Astrocyte of the cerebellum (primary cell): Measurements from ENCODE around the gene SIK3.

Source experiments
- DNase-seq: peaks from one replicate; pipeline ENCODE4 v3.0.0-alpha.2; 2011; ENCODE audit warnings: low read depth
- H3K4me3 ChIP-seq: 2 replicates; pipeline ENCODE4 v1.5.1; 2011; ENCODE audit warnings: mild to moderate bottlenecking, low read depth, low read length, moderate library complexity
- in situ Hi-C: cut with HindIII; loops from 2 replicates; pipeline ENCODE4 v1.10.0; 2017; ENCODE audit warnings: low sequenced_read_pairs
- TF ChIP-seq, protein P1 (sequence below): IDR thresholded peaks from 2 replicates; pipeline ENCODE4 v1.5.1; 2012; ENCODE audit warnings: low read length, low read depth, moderate library complexity, mild to moderate bottlenecking; ENCODE audit errors: missing control alignments

SIK3 gene

DNA sequence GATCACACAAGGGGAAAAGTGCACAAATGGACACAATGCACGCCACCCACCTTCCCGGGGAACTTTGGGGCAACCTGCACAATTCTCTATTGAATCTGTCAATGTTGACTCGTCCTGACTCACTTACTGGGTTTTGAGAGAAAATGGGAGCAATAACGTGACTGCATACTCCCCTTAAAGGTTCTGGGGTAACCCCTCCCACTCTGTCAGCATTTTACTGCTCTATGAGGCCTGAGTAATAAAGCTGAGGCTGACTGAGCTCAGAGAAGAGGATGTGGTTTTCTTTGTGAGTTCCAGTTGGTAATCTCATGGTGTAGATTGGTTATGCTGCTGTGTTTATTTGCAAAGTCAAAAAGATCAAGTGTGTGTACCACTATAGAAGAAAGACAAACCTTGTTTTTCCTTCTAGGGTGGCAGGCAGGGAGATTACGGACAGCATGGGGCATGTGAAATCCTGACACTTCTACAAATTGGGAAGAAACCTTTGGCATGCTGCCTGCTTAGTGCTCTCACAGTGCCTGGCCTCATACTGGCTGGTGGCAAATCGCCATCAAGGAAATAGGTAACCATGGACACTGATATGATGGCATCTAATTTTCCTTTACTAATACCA lies 244.7 kb downstream of the SIK3 start:
- TF ChIP-seq, protein P1, sequence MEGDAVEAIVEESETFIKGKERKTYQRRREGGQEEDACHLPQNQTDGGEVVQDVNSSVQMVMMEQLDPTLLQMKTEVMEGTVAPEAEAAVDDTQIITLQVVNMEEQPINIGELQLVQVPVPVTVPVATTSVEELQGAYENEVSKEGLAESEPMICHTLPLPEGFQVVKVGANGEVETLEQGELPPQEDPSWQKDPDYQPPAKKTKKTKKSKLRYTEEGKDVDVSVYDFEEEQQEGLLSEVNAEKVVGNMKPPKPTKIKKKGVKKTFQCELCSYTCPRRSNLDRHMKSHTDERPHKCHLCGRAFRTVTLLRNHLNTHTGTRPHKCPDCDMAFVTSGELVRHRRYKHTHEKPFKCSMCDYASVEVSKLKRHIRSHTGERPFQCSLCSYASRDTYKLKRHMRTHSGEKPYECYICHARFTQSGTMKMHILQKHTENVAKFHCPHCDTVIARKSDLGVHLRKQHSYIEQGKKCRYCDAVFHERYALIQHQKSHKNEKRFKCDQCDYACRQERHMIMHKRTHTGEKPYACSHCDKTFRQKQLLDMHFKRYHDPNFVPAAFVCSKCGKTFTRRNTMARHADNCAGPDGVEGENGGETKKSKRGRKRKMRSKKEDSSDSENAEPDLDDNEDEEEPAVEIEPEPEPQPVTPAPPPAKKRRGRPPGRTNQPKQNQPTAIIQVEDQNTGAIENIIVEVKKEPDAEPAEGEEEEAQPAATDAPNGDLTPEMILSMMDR = no peak
- in situ Hi-C loops = no loop called here
- peak; percentile 85 for DNase-seq
- no peak overlapping the region for H3K4me3 ChIP-seq

DNA sequence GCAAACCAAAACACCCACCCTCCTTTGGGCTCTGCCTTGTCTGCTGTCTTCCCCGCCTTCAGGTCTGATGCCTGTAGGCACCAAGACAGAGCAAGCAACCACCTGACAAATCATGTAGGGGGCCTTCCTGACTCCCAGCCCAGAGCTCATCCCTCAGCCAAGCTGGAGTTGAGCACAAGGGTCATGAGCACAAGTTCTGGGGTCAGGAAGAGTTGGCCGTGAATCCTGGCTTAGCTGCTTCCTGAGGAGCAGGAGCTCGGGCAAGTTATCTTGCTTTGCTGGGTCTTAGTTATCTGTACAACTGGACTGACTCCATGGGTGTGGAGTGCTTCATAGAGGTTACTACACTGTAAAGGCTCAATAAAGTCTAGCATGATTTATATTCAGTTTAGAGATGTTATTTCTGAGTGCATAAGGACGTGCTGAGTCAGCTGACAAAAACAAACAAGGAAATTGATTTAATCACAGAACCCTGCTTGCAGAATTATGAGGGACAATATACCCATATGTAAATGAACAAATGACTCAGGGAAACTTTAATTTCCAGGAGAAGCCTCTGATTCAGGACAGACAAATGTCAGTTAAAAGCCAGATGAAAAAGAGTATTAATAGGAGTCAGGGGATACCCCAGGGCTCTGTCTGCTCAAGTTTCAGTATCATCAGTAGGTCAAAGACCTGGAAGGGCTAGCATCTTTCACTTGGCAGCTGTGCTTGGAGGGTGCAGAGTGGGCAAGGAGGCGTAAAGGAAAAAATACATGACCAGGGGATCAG lies 245.8 kb downstream of the SIK3 start:
- in situ Hi-C loops = no loop called here
- no peak for DNase-seq
- TF ChIP-seq, protein P1 = no peak
- no peak overlapping the region for H3K4me3 ChIP-seq

- DNase-seq = no peak
- in situ Hi-C loops = no loop called here
- no peak overlapping the region for H3K4me3 ChIP-seq
- TF ChIP-seq, protein P1 = no peak
These were observed 246.6 kb downstream of the SIK3 start for GRCh38 chr11:116851626-116852025.

GRCh38 chr11:116849486-116849885 lies 248.7 kb downstream of the SIK3 start:
- DNase-seq = no peak
- in situ Hi-C loops = no loop called here
- TF ChIP-seq, protein P1 = no peak
- H3K4me3 ChIP-seq = no peak overlapping the region

DNA sequence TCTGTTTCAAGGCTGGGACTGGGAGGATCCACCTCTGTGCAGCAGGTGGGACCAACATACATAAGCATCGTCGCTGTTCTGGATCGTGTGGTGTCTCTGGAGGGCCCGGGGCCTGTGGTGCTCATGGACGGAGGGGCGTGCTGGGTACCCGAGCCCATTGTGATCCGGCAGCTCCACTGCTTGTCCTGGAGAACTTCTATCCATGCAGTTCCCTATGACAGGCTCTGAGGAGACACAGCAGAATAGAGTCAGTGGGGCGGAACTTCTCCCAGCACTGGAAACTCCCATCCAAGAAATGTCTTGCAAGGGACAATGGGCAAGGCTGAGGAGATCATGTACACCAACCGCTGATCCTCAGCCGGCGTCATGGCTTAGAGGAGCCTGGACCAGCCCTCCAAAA lies 249.2 kb downstream of the SIK3 start:
- in situ Hi-C loops = no loop called here

DNA sequence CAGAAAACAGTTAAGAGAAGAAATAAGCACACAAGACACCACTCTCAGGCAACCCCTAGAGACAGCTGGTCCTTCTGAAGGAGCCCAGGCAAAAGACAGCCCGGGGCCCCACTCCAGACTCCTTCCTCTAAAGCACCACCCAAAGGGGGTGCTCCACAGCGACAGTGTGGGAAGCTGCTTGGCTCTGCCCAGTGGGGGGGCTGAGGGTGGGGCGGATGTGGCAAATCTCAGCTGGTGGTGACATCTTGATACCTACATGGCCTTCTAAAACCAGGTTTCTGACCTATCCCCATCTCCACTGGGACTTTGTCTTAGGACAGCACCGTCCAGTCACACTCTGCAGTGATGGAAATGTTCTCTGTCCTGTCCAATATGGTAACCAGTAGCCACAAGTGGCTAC lies 250.6 kb downstream of the SIK3 start:
- TF ChIP-seq, protein P1 = no peak
- no peak for DNase-seq
- in situ Hi-C loops = no loop called here
- no peak overlapping the region for H3K4me3 ChIP-seq

More for the DNA sequence above, 249.2 kb downstream of the SIK3 start:
- DNase-seq = no peak
- TF ChIP-seq, protein P1 = no peak
- H3K4me3 ChIP-seq = no peak overlapping the region
